Prostate gland (tissue), 2 donors: ENCODE measurements around the gene DEF6.

ENCODE experiments used
- CTCF ChIP-seq, 4 experiments: fragments of 200-600 bp in 2 of 4; fragments of 450-650 bp in 2 of 4; sonication (generic) in 2 of 4; IDR thresholded peaks; 1 replicate in 3 of 4; 2 replicates in 1 of 4; pipeline ENCODE4 v1.5.1; 2016 to 2019; ENCODE audit warnings: antibody characterized with exemption in 4 of 4, mild to moderate bottlenecking in 2 of 4, moderate library complexity in 2 of 4
- POLR2A ChIP-seq: fragments of 450-650 bp; IDR thresholded peaks from one replicate; pipeline ENCODE4 v1.6.1; 2016; ENCODE audit warnings: antibody characterized with exemption, mild to moderate bottlenecking
- POLR2AphosphoS5 ChIP-seq: sonication (generic); formaldehyde crosslinking; IDR thresholded peaks from one replicate; pipeline ENCODE4 v1.6.1; 2017; ENCODE audit warnings: antibody characterized with exemption

GRCh38 chr6:35359346-35359743, 61.7 kb downstream of the DEF6 start:
- TF ChIP-seq CTCF (IDR thresholded peaks at IDR 0.05) (no peak), POLR2A (no peak), POLR2AphosphoS5 (no peak)
